Endothelial cell (in vitro differentiated cells): ENCODE measurements around the gene LAD1. TPM values are rescaled to one million over a fixed set of nuclear protein-coding genes. Genes with fewer than 3 reads are reported as not detected.

ENCODE experiments used
- DNase-seq: peaks from one replicate; pipeline ENCODE4 v3.0.0; 2021; ENCODE audit warnings: low spot score
- H3K27ac Mint-ChIP-seq: one replicate; pipeline ENCODE4 v1.8.0; 2021; ENCODE audit warnings: mixed read lengths, inconsistent platforms; ENCODE audit not compliant: unreplicated experiment
- H3K27me3 Mint-ChIP-seq: one replicate; pipeline ENCODE4 v1.8.0; 2021; ENCODE audit warnings: mild to moderate bottlenecking, moderate library complexity, mixed read lengths, inconsistent platforms; ENCODE audit not compliant: unreplicated experiment
- H3K36me3 Mint-ChIP-seq: one replicate; pipeline ENCODE4 v1.8.0; 2021; ENCODE audit warnings: mild to moderate bottlenecking, low read depth, mixed read lengths, inconsistent platforms; ENCODE audit not compliant: unreplicated experiment
- H3K4me1 Mint-ChIP-seq: one replicate; pipeline ENCODE4 v1.8.0; 2021; ENCODE audit warnings: mild to moderate bottlenecking, mixed read lengths, inconsistent platforms; ENCODE audit not compliant: unreplicated experiment
- H3K4me3 Mint-ChIP-seq: one replicate; pipeline ENCODE4 v1.8.0; 2021; ENCODE audit warnings: mild to moderate bottlenecking, mixed read lengths, inconsistent platforms; ENCODE audit not compliant: unreplicated experiment
- H3K9me3 Mint-ChIP-seq: one replicate; pipeline ENCODE4 v1.8.0; 2021; ENCODE audit warnings: mixed read lengths, inconsistent platforms; ENCODE audit not compliant: unreplicated experiment
- CTCF ChIP-seq: fragments of 200-600 bp; sonication (generic); IDR thresholded peaks from one replicate; pipeline ENCODE4 v1.5.0; 2021; ENCODE audit warnings: antibody characterized with exemption; ENCODE audit not compliant: unreplicated experiment
- total RNA-seq: library from RNA; stranded (reverse); fragmentation: NEBNext Ultra II Directional; extraction: Animal tissue kit (Norgen Biotek cat#: 25700); gene quantifications from one replicate; pipeline ENCODE4 v1.2.1, GENCODE V29; 2021; ENCODE audit not compliant: unreplicated experiment

Gene LAD1
- total RNA-seq, 1 donor from 2014 or later, result 0.59 TPM

- no peaks in the 10 kb centered on the region for H3K9me3 Mint-ChIP-seq
- no peak overlapping the region for H3K27ac Mint-ChIP-seq
These were observed 10.3 kb upstream of the LAD1 start for GRCh38 chr1:201409440-201409839.

GRCh38 chr1:201408834-201409200, 9.7 kb upstream of the LAD1 start:
- no peak for DNase-seq
- no peak for TF ChIP-seq CTCF
- H3K27me3 Mint-ChIP-seq, result peaks cover 3% of the 10 kb centered on the region
- H3K4me3 Mint-ChIP-seq, result no peak overlapping the region
- H3K27ac Mint-ChIP-seq, result no peak overlapping the region
- H3K4me1 Mint-ChIP-seq, result peaks cover 8% of the 10 kb centered on the region
- no peaks in the 10 kb centered on the region for H3K9me3 Mint-ChIP-seq
- no peaks in the 10 kb centered on the region for H3K36me3 Mint-ChIP-seq

More at GRCh38 chr1:201409440-201409839, 10.3 kb upstream of the LAD1 start:
- Mint-ChIP-seq H3K36me3 (no peaks in the 10 kb centered on the region), H3K4me3 (peak overlapping the region; percentile 18), H3K4me1 (peaks cover 8% of the 10 kb centered on the region), H3K27me3 (peaks cover 3% of the 10 kb centered on the region)
- TF ChIP-seq CTCF, result no peak
- DNase-seq, result no peak

- H3K4me1 Mint-ChIP-seq, result peaks cover 8% of the 10 kb centered on the region
- H3K9me3 Mint-ChIP-seq, result no peaks in the 10 kb centered on the region
- H3K4me3 Mint-ChIP-seq, result no peak overlapping the region
- no peak overlapping the region for H3K27ac Mint-ChIP-seq
- no peaks in the 10 kb centered on the region for H3K36me3 Mint-ChIP-seq
- peak; percentile 93 for TF ChIP-seq CTCF
- peaks cover 3% of the 10 kb centered on the region for H3K27me3 Mint-ChIP-seq
- DNase-seq, result peak; percentile 92
These were observed 9.2 kb upstream of the LAD1 start for GRCh38 chr1:201408176-201408833.

- TF ChIP-seq CTCF, result no peak
- H3K4me3 Mint-ChIP-seq, result no peak overlapping the region
- H3K36me3 Mint-ChIP-seq, result no peaks in the 10 kb centered on the region
- no peaks in the 10 kb centered on the region for H3K9me3 Mint-ChIP-seq
- peaks cover 3% of the 10 kb centered on the region for H3K27me3 Mint-ChIP-seq
- DNase-seq, result no peak
- H3K27ac Mint-ChIP-seq, result peak overlapping the region; percentile 13
- peaks cover 8% of the 10 kb centered on the region for H3K4me1 Mint-ChIP-seq
These were observed 7.8 kb upstream of the LAD1 start for GRCh38 chr1:201406831-201407406.

GRCh38 chr1:201405484-201405831, 6.3 kb upstream of the LAD1 start:
- DNase-seq, result no peak
- Mint-ChIP-seq H3K36me3 (no peaks in the 10 kb centered on the region), H3K27me3 (peaks cover 6% of the 10 kb centered on the region), H3K27ac (no peak overlapping the region), H3K4me3 (no peak overlapping the region), H3K4me1 (peaks cover 4% of the 10 kb centered on the region), H3K9me3 (no peaks in the 10 kb centered on the region)
- TF ChIP-seq CTCF, result no peak
